Measurements from ENCODE around the gene NIPAL4. TPM values are rescaled to one million over a fixed set of nuclear protein-coding genes. Genes with fewer than 3 reads are reported as not detected.

NIPAL4 gene
- total RNA-seq, 4 donors from 2014 or later, result 1.5 TPM; not detected in 3

GRCh38 chr5:157516006-157516405, 56.0 kb downstream of the NIPAL4 start:
- DNase-seq, result no peak
- Histone ChIP-seq H3K4me1 (peaks cover 12 to 36% of the 10 kb centered on the region in 2 donors), H3K27me3 (no peaks in the 10 kb centered on the region), H3K9me3 (no peaks in the 10 kb centered on the region), H3K27ac (peak overlapping the region in 3 of 4 donors; percentile 24 to 56 (median 36)), H3K4me3 (no peak overlapping the region), H3K36me3 (no peaks in the 10 kb centered on the region)
- in situ Hi-C loops (cut with MboI; ENCODE audit: low sequenced_read_pairs in 4 of 4) (no loop called here), intact Hi-C loops (cut with DNase I; ENCODE audit: low total_unique reads) (loop anchor here (5.0 kb wide), 1 partner anchor 56 kb away; no protein-coding TSS in a partner anchor)
- ATAC-seq, result no peak
- TF ChIP-seq CTCF (IDR thresholded peaks at IDR 0.05 in 4 of 5, conservative IDR thresholded peaks at IDR 0.05 in 1 of 5) (no peak), POLR2A (IDR thresholded peaks at IDR 0.05) (no peak)

- H3K9me3 ChIP-seq, result no peaks in the 10 kb centered on the region
- no peak overlapping the region for H3K4me3 ChIP-seq
- TF ChIP-seq POLR2A (IDR thresholded peaks at IDR 0.05), result no peak
- no peaks in the 10 kb centered on the region for H3K27me3 ChIP-seq
- in situ Hi-C loops (cut with MboI; ENCODE audit: low sequenced_read_pairs in 4 of 4), result no loop called here
- H3K36me3 ChIP-seq, result no peaks in the 10 kb centered on the region
- H3K27ac ChIP-seq, result peak overlapping the region in 3 of 4 donors; percentile 24 to 56 (median 36)
- peak; percentile 78 to 81 for ATAC-seq
- intact Hi-C loops (cut with DNase I; ENCODE audit: low total_unique reads), result loop anchor here (5.0 kb wide), 1 partner anchor 56 kb away; no protein-coding TSS in a partner anchor
- DNase-seq, result peak; percentile 50 to 72
- H3K4me1 ChIP-seq, result peaks cover 11 to 28% of the 10 kb centered on the region in 2 donors
Measured at GRCh38 chr5:157516626-157517325, 56.8 kb downstream of the NIPAL4 start.

GRCh38 chr5:157518963-157519362, 59.0 kb downstream of the NIPAL4 start:
- DNase-seq, result no peak
- ATAC-seq, result no peak
- in situ Hi-C loops (cut with MboI; ENCODE audit: low sequenced_read_pairs in 4 of 4), result no loop called here
- Histone ChIP-seq H3K4me1 (peaks cover 3 to 22% of the 10 kb centered on the region in 2 donors), H3K36me3 (no peaks in the 10 kb centered on the region), H3K9me3 (no peaks in the 10 kb centered on the region), H3K4me3 (no peak overlapping the region), H3K27me3 (no peaks in the 10 kb centered on the region), H3K27ac (no peak overlapping the region)
- intact Hi-C loops (cut with DNase I; ENCODE audit: low total_unique reads), result loop anchor here (5.0 kb wide), 1 partner anchor 53 kb away; no protein-coding TSS in a partner anchor
- TF ChIP-seq POLR2A (IDR thresholded peaks at IDR 0.05) (no peak), CTCF (IDR thresholded peaks at IDR 0.05 in 4 of 5, conservative IDR thresholded peaks at IDR 0.05 in 1 of 5) (no peak)

GRCh38 chr5:157519579-157520253, 59.7 kb downstream of the NIPAL4 start:
- Histone ChIP-seq H3K36me3 (no peaks in the 10 kb centered on the region), H3K4me1 (peaks cover 3 to 18% of the 10 kb centered on the region in 2 donors), H3K27ac (no peak overlapping the region), H3K9me3 (no peaks in the 10 kb centered on the region), H3K27me3 (no peaks in the 10 kb centered on the region), H3K4me3 (no peak overlapping the region)
- in situ Hi-C loops (cut with MboI; ENCODE audit: low sequenced_read_pairs in 4 of 4), result no loop called here
- ATAC-seq (no peak), DNase-seq (no peak)
- intact Hi-C loops (cut with DNase I; ENCODE audit: low total_unique reads), result loop anchor here (5.0 kb wide), 1 partner anchor 53 kb away; no protein-coding TSS in a partner anchor
- no peak for TF ChIP-seq CTCF (IDR thresholded peaks at IDR 0.05 in 4 of 5, conservative IDR thresholded peaks at IDR 0.05 in 1 of 5)
- no peak for TF ChIP-seq POLR2A (IDR thresholded peaks at IDR 0.05)
